AG10803 (cell line): ENCODE measurements around the gene ATP2B2.

Experiments used
- DNase-seq: peaks from one replicate; pipeline ENCODE4 v3.0.0; 2010; ENCODE audit warnings: low read depth
- H3K4me3 ChIP-seq: 2 replicates; pipeline ENCODE4 v1.5.1; 2011; ENCODE audit warnings: mild to moderate bottlenecking, low read length, control low read depth
- TF ChIP-seq, protein P1 (sequence below): conservative IDR thresholded peaks from 2 replicates; pipeline ENCODE4 v1.5.1; 2011; ENCODE audit warnings: mild to moderate bottlenecking, low read length, control low read depth, inconsistent platforms

Gene ATP2B2

DNA sequence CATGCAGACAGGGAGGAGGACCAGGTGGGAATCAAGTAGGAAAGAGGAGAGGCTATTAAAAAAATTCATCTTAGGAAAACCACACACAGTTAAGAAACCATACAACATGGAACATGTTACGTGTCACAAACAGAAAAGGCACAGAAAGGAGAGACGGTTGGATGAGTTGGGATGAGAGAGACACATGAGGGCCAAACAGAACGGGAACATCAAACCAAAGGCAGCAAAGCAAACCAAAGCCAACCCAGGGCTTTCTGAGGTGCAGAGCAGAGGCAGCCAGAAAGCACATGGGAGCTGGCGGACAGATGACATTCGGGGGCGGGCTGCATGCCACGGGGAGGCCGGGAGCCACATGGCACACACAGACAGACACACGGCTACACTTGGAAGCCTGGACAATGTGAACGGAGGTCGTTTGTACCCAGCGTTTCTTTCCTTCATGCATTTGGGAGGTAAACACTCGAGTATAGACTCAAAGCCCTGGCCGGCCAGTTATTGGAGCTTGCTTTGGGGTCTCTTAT lies 175.8 kb downstream of the ATP2B2 start:
- TF ChIP-seq, protein P1, sequence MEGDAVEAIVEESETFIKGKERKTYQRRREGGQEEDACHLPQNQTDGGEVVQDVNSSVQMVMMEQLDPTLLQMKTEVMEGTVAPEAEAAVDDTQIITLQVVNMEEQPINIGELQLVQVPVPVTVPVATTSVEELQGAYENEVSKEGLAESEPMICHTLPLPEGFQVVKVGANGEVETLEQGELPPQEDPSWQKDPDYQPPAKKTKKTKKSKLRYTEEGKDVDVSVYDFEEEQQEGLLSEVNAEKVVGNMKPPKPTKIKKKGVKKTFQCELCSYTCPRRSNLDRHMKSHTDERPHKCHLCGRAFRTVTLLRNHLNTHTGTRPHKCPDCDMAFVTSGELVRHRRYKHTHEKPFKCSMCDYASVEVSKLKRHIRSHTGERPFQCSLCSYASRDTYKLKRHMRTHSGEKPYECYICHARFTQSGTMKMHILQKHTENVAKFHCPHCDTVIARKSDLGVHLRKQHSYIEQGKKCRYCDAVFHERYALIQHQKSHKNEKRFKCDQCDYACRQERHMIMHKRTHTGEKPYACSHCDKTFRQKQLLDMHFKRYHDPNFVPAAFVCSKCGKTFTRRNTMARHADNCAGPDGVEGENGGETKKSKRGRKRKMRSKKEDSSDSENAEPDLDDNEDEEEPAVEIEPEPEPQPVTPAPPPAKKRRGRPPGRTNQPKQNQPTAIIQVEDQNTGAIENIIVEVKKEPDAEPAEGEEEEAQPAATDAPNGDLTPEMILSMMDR: no peak
- no peak overlapping the region for H3K4me3 ChIP-seq
- DNase-seq: no peak

DNA sequence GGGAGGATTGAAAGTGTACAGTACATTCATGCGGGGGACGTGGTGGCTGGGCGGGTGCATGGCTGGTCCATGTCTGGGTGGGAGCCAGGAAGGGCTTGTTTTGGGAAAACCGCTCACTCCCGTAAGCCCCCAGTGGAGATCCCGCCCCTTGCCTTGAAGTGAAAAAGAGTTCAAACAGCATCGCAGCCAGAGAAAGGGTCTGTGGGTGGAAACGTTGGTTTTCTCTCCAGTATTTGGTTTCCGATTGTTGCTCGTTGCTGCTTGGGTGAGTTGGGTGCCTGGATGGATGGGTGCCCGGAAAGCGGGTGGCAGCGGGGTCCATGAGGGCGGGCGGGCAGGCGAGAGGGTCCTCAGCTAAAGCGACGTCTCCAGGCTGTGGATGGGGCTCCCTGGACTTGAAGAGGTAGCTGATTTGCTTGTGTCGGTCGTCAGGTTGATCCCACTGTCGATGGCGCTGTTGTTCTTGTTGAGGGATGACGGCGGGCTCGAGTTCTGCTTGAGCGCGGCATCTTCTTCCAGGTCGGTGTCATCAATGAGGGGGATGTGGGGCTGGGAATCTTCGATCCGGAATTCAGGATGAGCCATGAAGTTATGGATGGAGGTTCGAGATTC lies 176.8 kb downstream of the ATP2B2 start:
- no peak overlapping the region for H3K4me3 ChIP-seq
- TF ChIP-seq, protein P1: no peak
- no peak for DNase-seq

DNA sequence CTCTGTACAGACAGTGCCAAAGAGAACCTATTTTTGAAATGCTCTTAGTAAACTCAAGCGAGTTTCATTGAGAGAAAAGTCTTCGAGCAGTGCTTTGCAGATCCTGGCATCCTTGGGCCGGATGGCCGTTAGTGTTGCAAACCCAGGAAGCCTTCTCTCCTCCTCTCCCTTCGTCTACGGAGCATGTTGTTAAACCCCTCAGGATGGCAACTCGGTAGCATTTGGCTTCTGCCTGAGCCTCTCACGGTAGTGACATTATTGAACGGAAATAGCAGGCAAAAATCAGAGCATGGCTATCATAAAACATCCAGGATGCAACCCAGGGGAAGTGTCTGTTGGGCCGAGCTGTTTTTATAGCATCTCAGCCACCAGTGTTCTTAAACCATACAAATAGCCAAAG lies 177.8 kb downstream of the ATP2B2 start:
- DNase-seq: no peak
- H3K4me3 ChIP-seq: no peak overlapping the region
- TF ChIP-seq, protein P1: no peak

DNA sequence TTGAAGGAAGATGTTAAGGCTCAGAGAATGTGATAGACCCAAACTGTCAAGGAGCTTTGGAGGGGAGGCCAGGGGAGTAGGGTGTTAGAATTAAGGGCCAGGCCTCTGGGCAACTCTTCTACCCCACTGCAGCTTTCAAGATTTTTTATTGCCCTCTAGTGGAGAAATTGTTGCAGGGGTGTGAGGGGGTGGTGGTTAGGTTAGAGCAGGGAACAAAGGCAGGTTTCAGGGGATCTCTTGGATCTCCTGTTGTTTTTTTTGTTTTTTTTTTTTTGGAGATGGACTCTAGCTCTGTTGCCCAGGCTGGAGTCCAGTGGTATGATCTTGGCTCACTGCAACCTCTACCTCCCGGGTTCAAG lies 183.1 kb downstream of the ATP2B2 start:
- DNase-seq: no peak
- TF ChIP-seq, protein P1: peak; percentile 35; the same call in 1 of the 2 replicates
- no peak overlapping the region for H3K4me3 ChIP-seq

DNA sequence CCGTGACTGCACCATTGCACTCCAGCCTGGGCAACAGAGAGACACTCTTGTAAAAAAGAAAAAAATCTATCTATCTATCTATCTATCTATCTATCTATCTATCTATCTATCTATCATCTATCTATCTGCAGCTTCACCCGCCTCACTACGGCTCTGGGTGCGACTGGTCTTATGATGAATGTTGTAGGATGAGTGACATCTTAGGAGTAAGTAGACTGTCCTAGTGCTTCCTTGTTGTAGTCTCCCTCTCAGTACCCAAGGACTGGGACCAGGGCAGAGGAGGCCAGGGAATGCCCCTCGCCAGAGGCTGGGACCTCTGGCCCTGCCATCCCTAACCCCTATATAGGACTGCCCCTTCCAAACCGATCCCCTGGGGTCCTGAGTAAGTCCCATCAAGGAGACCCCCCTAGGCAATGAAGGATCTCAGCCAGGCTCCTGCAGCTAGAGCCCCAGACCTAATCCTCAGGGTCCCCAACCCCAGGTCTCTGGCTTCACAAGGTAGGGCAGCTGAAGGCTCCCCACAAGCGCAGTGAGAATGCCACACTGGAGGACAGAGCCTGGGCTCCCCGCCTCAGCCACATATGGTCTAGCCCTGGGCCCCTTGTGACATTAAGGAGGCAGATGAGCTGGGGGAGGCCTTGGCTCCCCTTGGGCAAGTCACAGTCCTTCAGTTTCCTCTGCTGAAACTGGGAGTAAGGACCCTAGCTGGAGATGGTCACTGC lies 183.6 kb downstream of the ATP2B2 start:
- TF ChIP-seq, protein P1: no peak
- DNase-seq: no peak
- no peak overlapping the region for H3K4me3 ChIP-seq

DNA sequence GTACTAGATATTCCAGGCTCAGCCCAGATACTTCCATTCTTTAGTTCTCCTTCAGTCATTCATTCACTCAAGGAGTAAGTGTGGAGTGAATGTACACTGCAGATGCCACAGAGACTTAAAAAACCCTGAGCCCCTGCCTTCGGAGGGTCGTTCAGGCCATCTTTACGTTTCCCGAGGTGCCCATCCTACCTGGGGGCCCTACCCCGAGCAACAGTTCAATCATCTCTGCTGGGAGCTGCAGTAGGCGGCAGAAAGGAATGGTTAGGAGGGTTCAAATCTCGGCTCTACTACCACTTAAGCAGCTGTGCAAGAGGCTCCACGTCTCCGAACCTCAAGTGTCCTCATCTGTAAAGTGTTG lies 185.1 kb downstream of the ATP2B2 start:
- TF ChIP-seq, protein P1: no peak
- no peak for DNase-seq
- peak overlapping the region; percentile 99 for H3K4me3 ChIP-seq

DNA sequence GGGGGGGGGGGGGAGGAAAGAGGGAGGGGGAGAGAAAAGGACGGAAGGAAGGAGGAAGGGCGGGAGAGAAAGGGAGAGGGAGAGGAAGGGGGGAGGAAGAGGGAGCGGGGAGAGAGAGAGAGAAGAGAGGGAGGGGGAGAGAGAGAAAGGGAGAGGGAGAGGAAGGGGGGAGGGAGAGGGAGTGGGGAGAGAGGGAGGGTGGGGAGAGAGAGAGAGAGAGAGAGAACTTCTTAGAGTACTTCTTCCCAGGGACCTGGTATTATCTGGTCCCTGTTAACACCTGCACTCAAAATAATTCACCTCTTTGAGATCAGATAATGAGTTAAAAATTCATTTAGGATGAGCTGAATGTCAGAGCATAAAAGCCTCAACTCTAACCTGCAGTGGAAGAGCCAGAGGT lies 185.6 kb downstream of the ATP2B2 start:
- TF ChIP-seq, protein P1: no peak
- DNase-seq: peak; percentile 12
- H3K4me3 ChIP-seq: peak overlapping the region; percentile 99
